HG02763 (cell line): ENCODE results near the gene ANAPC10.
"Not testable (repeated sequence)": the region's sequence is repeated elsewhere in the genome, so short reads cannot be mapped to it uniquely, and the experiment has no call there.

ENCODE experiments used
- ATAC-seq: cut with Tn5 transposase; IDR thresholded peaks from one replicate; pipeline ENCODE4 v1.9.1; 2021; ENCODE audit warnings: mild to moderate bottlenecking, moderate library complexity; ENCODE audit not compliant: unreplicated experiment

Gene ANAPC10

DNA sequence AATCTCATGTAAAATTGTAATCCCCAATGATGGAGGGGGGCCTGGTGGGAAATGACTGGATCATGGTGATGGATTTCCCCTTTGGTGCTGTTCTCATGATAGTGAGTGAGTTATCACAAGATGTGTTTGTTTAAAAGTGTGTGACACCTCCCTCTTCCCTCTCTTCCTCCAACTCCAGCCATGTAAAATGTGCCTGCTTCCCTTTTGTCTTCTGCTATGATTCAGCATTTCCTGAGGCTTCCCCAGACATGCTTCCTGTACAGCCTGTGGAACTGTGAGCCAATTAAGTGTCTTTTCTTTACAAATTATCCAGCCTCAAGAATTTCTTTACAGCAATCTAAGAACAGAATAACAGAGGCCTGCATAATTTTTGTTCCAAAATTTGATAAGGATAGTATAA is 85.2 kb downstream of the ANAPC10 start:
- no peak for ATAC-seq

DNA sequence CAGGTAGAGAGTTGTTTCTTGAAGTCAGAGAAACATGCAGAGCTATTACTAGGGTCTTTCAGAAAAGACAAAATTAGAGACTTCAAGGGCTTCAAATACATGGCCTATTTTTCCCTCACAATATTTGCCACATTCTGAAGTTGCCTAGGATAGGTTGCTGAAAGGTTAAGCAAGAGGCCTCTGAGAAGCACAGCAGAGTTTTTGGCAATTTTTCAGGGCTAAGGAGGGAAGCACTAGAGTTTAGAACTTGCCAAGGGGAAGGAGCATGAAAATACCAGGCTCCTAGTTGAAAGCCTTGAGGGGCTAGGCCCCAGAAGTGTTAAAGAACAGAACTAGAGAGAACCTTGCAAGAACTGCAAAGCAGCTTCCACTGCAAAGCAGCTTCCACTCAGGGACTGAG is 86.4 kb downstream of the ANAPC10 start:
- ATAC-seq: no peak

DNA sequence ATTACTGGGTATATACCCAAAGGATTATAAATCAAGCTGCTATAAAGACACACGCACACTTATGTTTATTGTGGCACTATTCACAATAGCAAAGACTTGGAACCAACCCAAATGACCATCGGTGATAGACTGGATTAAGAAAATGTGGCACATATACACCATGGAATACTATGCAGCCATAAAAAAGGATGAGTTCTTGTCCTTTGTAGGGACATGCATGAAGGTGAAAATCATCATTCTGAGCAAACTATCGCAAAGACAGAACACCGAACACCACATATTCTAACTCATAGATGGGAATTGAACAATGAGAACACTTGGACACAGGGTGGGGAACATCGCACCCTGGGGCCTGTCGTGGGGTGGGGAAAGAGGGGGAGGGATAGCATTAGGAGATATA is 87.7 kb downstream of the ANAPC10 start:
- ATAC-seq: not testable (repeated sequence)

DNA sequence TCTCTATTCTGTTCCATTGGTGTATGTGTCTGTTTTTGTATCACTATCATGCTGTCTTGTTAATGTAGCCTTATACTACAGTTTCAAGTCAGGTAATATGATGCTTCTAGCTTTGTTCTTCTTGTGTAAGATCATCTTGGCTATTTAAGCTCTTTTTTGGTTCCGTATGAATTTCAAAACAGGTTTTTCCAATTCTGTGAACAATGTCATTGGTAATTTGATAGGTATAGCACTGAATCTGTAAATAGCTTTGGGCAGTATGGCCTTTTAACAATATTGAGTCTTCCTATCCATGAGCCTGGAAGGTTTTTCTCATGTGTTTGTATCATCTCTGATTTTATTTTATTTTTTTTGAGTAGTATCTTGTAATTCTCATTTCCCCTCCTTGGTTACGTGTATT is 94.3 kb downstream of the ANAPC10 start:
- ATAC-seq: no peak

GRCh38 chr4:145001635-145002034 is 96.4 kb downstream of the ANAPC10 start:
- no peak for ATAC-seq

GRCh38 chr4:145000656-145001055 is 97.3 kb downstream of the ANAPC10 start:
- ATAC-seq: not testable (repeated sequence)

GRCh38 chr4:144989306-144989705 is 108.7 kb downstream of the ANAPC10 start:
- no peak for ATAC-seq

- no peak for ATAC-seq
Observed at GRCh38 chr4:144985531-144985930, 112.5 kb downstream of the ANAPC10 start.

DNA sequence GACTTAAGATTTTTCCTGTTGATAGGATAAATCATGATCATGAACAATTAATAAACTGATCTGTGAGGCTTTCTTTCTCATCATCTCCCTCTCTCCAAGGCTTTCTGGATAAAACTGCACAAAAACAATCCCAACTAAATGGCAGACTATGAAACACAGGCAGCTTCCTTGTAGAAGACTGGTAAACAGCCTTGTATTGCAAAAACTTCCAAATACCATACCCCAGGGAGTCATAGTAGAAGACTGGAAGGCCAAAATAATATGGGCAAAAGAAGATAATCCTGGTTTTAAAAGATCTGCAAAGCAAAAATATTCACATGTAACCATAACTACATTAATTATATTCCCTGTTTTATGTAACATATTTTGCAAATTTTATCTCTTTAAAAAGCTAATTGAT is 113.0 kb downstream of the ANAPC10 start:
- ATAC-seq: no peak

DNA sequence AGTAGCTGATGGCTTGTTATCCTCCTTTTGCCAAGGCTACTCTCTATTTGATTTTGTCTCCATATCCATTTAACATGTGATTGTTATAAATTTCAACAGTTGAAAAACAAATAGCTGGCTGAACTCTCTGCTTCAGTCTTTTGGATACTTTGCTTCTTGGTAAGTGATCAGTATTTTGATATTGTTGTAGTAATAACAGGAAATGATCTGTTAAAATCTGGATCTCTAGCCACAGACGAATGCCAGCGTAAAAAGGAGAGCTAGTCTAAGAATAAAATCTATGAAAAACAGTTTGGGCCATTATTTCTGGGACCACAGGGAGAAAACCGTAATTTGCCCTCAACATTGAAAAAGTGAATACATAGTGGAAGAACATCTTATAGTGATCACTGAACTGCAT is 113.8 kb downstream of the ANAPC10 start:
- ATAC-seq: no peak

- ATAC-seq: no peak
Observed at GRCh38 chr4:144975718-144976117, 122.3 kb downstream of the ANAPC10 start.

DNA sequence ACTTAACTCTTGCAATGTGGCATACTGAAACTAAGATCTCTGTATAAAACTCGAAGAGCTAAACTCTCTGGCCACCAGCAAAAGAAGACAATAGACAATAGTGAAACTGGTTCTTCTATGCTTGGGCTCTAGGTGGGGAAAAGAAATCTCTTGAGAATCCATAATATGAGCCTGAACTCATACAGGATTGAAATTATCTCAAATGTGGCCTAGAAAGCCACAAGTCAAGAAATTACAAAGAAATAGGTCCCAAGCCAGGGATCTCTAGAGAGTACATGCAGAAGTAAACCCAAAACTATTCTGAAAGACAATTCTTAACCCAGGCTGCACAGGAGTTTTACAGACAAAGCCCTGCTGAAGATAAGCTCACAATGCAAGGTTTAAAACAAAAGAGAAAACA is 127.4 kb downstream of the ANAPC10 start:
- peak; percentile 52 for ATAC-seq

- ATAC-seq: no peak
Observed at GRCh38 chr4:144969821-144970220, 128.2 kb downstream of the ANAPC10 start.

DNA sequence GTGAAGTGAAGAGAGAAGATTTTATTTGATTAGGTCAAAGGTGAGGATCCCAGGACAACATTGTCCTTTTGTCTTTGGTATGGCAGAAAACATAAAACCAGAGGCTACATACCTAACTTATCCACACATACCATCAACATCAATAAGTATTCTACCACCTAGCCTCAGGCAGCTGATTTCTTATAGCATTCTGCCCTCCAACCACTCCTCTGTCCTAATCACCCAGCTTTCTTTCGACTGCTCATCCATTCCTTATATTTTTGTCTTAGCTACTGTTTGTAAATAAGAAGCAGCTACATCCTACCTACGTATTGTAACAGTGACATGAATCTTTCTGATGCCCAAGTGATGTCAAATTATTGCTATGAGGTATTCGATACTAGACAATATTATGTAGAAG is 129.4 kb downstream of the ANAPC10 start:
- ATAC-seq: no peak

GRCh38 chr4:144967161-144967560 is 130.8 kb downstream of the ANAPC10 start:
- no peak for ATAC-seq

- ATAC-seq: no peak
Observed at GRCh38 chr4:144962300-144962699, 135.7 kb downstream of the ANAPC10 start.

- no peak for ATAC-seq
Observed at GRCh38 chr4:144955104-144955503, 142.9 kb downstream of the ANAPC10 start.

DNA sequence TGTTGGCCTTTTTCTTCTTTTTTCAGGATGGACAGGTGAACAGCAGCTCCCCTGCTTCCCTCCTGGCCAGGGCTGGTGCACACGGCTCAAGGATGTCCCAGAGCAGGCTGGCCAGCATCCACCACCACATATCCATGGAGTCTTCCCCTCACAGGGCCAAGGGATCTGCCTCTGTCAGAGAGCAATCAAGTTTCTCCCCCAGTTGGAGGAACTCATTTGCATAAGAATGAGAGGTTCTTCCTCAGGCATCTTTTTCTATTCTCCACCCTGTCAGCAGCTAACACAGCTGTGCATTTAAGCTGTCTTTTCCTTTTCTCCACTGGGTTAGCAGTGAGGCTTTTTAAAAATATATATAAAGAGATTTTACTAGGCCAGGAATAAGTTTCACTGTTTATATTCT is 143.8 kb downstream of the ANAPC10 start:
- no peak for ATAC-seq

DNA sequence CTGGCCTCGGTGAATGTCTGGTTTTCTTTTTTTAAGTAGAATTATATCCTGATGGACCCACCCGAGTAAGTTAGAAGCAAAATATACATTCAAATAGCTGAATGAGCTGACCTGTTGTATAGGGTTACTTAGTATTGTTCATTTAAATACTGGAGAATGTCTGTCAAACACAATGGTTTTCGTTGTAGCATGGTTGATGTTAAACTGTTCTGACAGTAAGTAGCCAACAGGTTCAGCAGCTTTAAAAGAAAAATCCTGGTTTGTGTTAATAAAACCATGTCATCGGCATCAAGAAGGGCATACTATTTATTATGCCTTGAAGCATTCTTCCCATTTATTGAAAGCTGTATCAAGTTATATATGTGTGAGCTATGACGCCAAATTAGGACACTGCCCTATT is 149.6 kb downstream of the ANAPC10 start:
- ATAC-seq: no peak

GRCh38 chr4:144948009-144948408 is 150.0 kb downstream of the ANAPC10 start:
- ATAC-seq: no peak
